OCI-LY7 (cell line): Measurements from ENCODE around the gene MAP4K2. TPM values are rescaled to one million over a fixed set of nuclear protein-coding genes. Genes with fewer than 3 reads are reported as not detected.

Experiments
- BruUV-seq: library from RNA; stranded (reverse); fragments of 400-500 nt; replicated peaks from 2 replicates; lab custom pipeline; 2021; lab: Mats Ljungman, UMichigan
- CTCF ChIA-PET: fragments of 300-600 bp; sonication (Branson Sonifier 250); formaldehyde crosslinking; loops from one replicate; lab custom pipeline; 2022; ENCODE audit warnings: antibody characterized with exemption; ENCODE audit not compliant: unreplicated experiment; lab: Charles Lee
- POLR2A ChIA-PET: fragments of 300-600 bp; sonication (Branson Sonifier 250); formaldehyde crosslinking; loops from one replicate; lab custom pipeline; 2022; ENCODE audit warnings: antibody characterized with exemption; lab: Charles Lee
- DNase-seq: peaks from one replicate; pipeline ENCODE4 v3.0.0-alpha.2; 2015; ENCODE audit warnings: low spot score
- H2AFZ ChIP-seq: fragments of 200-600 bp; sonication (generic), shearing (Covaris generic); 2 replicates; pipeline ENCODE4 v1.6.1; 2014; ENCODE audit warnings: mild to moderate bottlenecking, antibody characterized with exemption, low read length, moderate library complexity
- H3K27ac ChIP-seq: fragments of 200-600 bp; sonication (generic); 2 replicates; pipeline ENCODE4 v1.5.1; 2014; ENCODE audit warnings: mixed run types, low read depth, mild to moderate bottlenecking, moderate library complexity, low read length, inconsistent platforms; ENCODE audit not compliant: poor library complexity, severe bottlenecking
- H3K36me3 ChIP-seq: fragments of 200-600 bp; sonication (generic); 2 replicates; pipeline ENCODE4 v1.6.1; 2014; ENCODE audit warnings: mild to moderate bottlenecking, antibody characterized with exemption, low read length, moderate library complexity, mixed read lengths; ENCODE audit not compliant: insufficient read depth
- H3K4me1 ChIP-seq: fragments of 200-600 bp; sonication (generic); 2 replicates; pipeline ENCODE4 v1.5.1; 2014; ENCODE audit warnings: mild to moderate bottlenecking, low read length; ENCODE audit not compliant: insufficient read depth, poor library complexity, severe bottlenecking
- H3K4me2 ChIP-seq: fragments of 200-600 bp; sonication (generic); 2 replicates; pipeline ENCODE4 v1.6.1; 2014; ENCODE audit warnings: mild to moderate bottlenecking, low read length
- H3K4me3 ChIP-seq: fragments of 200-600 bp; sonication (generic); 2 replicates; pipeline ENCODE4 v1.5.1; 2014; ENCODE audit warnings: mild to moderate bottlenecking, low read depth, low read length; ENCODE audit not compliant: poor library complexity, severe bottlenecking
- H3K79me2 ChIP-seq: fragments of 200-600 bp; sonication (generic); 2 replicates; pipeline ENCODE4 v1.6.1; 2016; ENCODE audit warnings: low read depth, mild to moderate bottlenecking, low read length, moderate library complexity, mixed read lengths; ENCODE audit not compliant: insufficient read depth
- H3K9me2 ChIP-seq: fragments of 200-600 bp; sonication (generic); 2 replicates; pipeline ENCODE4 v1.6.1; 2016; ENCODE audit warnings: mild to moderate bottlenecking, low read length, mixed read lengths; ENCODE audit not compliant: insufficient read depth
- H3K9me3 ChIP-seq: fragments of 200-600 bp; sonication (generic); 2 replicates; pipeline ENCODE4 v1.6.1; 2014; ENCODE audit warnings: mild to moderate bottlenecking, mixed run types, low read length, mixed read lengths
- H4K20me1 ChIP-seq: fragments of 200-600 bp; sonication (generic); 2 replicates; pipeline ENCODE4 v1.6.1; 2014; ENCODE audit warnings: mild to moderate bottlenecking, antibody characterized with exemption, low read length, moderate library complexity, mixed read lengths; ENCODE audit not compliant: insufficient read depth
- EZH2phosphoT487 ChIP-seq: fragments of 200-600 bp; sonication (generic); IDR thresholded peaks from 2 replicates; pipeline ENCODE4 v1.6.1; 2018; ENCODE audit warnings: low read depth, borderline replicate concordance, mild to moderate bottlenecking, mixed run types, antibody characterized with exemption, low read length, moderate library complexity, mixed read lengths
- intact Hi-C: fragments of 100-400 bp; cut with micrococcal nuclease; formaldehyde crosslinking; loops from one replicate; pipeline ENCODE4 v1.10.0; 2022; ENCODE audit not compliant: unreplicated experiment
- total RNA-seq, 2 experiments: library from RNA; depleted of rRNA in 1 of 2; stranded (reverse); fragments of >200 nt in 1 of 2; shearing (Covaris generic) in 1 of 2; gene quantifications; 2 replicates each; pipeline ENCODE4 v1.2.3, GENCODE V29; 2014 to 2022
- TF ChIP-seq, protein P1 (sequence below): fragments of 200-600 bp; sonication (generic); conservative IDR thresholded peaks from 2 replicates; pipeline ENCODE4 v1.5.1; 2014; ENCODE audit warnings: mild to moderate bottlenecking, antibody characterized with exemption, low read length, moderate library complexity, mixed read lengths

The MAP4K2 gene
- total RNA-seq, 2 experiments from 2014 or later = 110 to 115 TPM

- POLR2A ChIA-PET = interaction anchor here (0.6 to 2.2 kb wide), 12 partner anchors 8 to 108 kb away, joined by 3 to 9 read pairs (median 4); partner anchors contain the start of gene PYGM
- intact Hi-C loops = loop anchor here (1.0 to 10.0 kb wide), 4 partner anchors 24 to 336 kb away; partner anchors contain the start of genes MAP4K2, TM7SF2 and ZNHIT2
- no TSS peak for BruUV-seq
Measured at GRCh38 chr11:64778473-64779298, 24.3 kb downstream of the MAP4K2 start, which contains the start of gene SF1. SF1 (minus strand) TSS chr11:64778542; CDS start chr11:64778392, 150 bp downstream.

GRCh38 chr11:64778223-64778472, 24.9 kb downstream of the MAP4K2 start:
- H2AFZ ChIP-seq = no peak overlapping the region
- H4K20me1 ChIP-seq = peaks cover 41% of the 10 kb centered on the region
- no peaks in the 10 kb centered on the region for H3K9me2 ChIP-seq
- no peak for DNase-seq
- no peaks in the 10 kb centered on the region for H3K9me3 ChIP-seq
- H3K4me3 ChIP-seq = peak overlapping the region; percentile 99
- peaks cover 44% of the 10 kb centered on the region for H3K36me3 ChIP-seq
- CTCF ChIA-PET = interaction anchor here (0.6 to 0.8 kb wide), 2 partner anchors 16 to 1082 kb away, joined by 3 read pairs; no protein-coding TSS in a partner anchor
- peak overlapping the region; percentile 91 for H3K27ac ChIP-seq
- no TSS peak for BruUV-seq
- peaks cover 70% of the 10 kb centered on the region for H3K4me1 ChIP-seq
- peaks cover 53% of the 10 kb centered on the region for H3K79me2 ChIP-seq
- TF ChIP-seq, protein P1, sequence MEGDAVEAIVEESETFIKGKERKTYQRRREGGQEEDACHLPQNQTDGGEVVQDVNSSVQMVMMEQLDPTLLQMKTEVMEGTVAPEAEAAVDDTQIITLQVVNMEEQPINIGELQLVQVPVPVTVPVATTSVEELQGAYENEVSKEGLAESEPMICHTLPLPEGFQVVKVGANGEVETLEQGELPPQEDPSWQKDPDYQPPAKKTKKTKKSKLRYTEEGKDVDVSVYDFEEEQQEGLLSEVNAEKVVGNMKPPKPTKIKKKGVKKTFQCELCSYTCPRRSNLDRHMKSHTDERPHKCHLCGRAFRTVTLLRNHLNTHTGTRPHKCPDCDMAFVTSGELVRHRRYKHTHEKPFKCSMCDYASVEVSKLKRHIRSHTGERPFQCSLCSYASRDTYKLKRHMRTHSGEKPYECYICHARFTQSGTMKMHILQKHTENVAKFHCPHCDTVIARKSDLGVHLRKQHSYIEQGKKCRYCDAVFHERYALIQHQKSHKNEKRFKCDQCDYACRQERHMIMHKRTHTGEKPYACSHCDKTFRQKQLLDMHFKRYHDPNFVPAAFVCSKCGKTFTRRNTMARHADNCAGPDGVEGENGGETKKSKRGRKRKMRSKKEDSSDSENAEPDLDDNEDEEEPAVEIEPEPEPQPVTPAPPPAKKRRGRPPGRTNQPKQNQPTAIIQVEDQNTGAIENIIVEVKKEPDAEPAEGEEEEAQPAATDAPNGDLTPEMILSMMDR = no peak
- TF ChIP-seq EZH2phosphoT487 = no peak
- POLR2A ChIA-PET = interaction anchor here (0.6 to 2.2 kb wide), 9 partner anchors 7 to 109 kb away, joined by 3 to 9 read pairs (median 3); partner anchors contain the start of gene PYGM
- peak overlapping the region; percentile 48; the same call in 1 of the 2 replicates for H3K4me2 ChIP-seq
- intact Hi-C loops = loop anchor here (1.0 to 10.0 kb wide), 4 partner anchors 25 to 337 kb away; partner anchors contain the start of genes MAP4K2, TM7SF2 and ZNHIT2

More at GRCh38 chr11:64778473-64779298, 24.3 kb downstream of the MAP4K2 start, which contains the start of gene SF1:
- Histone ChIP-seq H3K4me3 (peak within 1 kb of the TSS; percentile 99), H3K9me2 (no peaks in the 10 kb centered on the region), H3K4me2 (peak within 1 kb of the TSS; percentile 87), H2AFZ (peak within 1 kb of the TSS; percentile 11; the same call in 1 of the 2 replicates), H3K79me2 (peaks cover 48% of the 10 kb centered on the region), H3K9me3 (no peaks in the 10 kb centered on the region), H4K20me1 (peaks cover 36% of the 10 kb centered on the region), H3K27ac (peak within 1 kb of the TSS; percentile 91), H3K36me3 (peaks cover 39% of the 10 kb centered on the region), H3K4me1 (peaks cover 68% of the 10 kb centered on the region)
- no peak for TF ChIP-seq EZH2phosphoT487
- TF ChIP-seq, protein P1 = 0 out of 2 replicates have a peak, but pooled peaks have one; percentile 13
- DNase-seq = peak; percentile 100
- CTCF ChIA-PET = interaction anchor here (0.6 to 0.8 kb wide), 3 partner anchors 16 to 1081 kb away, joined by 3 read pairs; no protein-coding TSS in a partner anchor
